GM18505 (cell line): ENCODE data around the gene NSUN6.

ENCODE experiments used
- ATAC-seq: cut with Tn5 transposase; IDR thresholded peaks from one replicate; pipeline ENCODE4 v1.9.1; 2021; ENCODE audit not compliant: unreplicated experiment
- POLR2A ChIP-seq: IDR thresholded peaks from 4 replicates; pipeline ENCODE4 v1.6.1; 2011; ENCODE audit warnings: borderline replicate concordance; ENCODE audit not compliant: insufficient read depth, insufficient read length; ENCODE audit errors: extremely low read depth

Gene NSUN6

GRCh38 chr10:18505456-18506118, 145.8 kb downstream of the NSUN6 start:
- no peak for ATAC-seq
- no peak for TF ChIP-seq POLR2A

DNA sequence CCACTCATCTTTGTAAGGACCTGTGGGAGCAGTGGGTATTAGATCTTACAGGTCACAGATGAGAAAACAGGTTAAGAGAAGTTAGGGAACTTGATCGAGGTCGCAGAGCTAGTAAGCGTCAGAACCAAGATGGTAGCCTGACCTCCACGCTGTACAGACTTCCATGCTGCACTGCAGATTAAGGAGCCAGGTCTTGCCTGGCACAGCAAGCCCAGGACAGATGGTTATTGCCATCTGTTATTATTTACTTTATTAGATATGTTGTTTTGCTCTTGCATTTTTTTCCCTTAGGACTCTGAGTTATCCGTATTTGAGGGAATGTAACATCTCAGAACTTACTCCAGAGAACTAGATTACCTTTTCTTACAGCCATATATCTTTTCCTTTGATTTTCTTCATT, 147.2 kb downstream of the NSUN6 start:
- no peak for TF ChIP-seq POLR2A
- no peak for ATAC-seq

GRCh38 chr10:18501629-18502028, 149.8 kb downstream of the NSUN6 start:
- ATAC-seq: no peak
- no peak for TF ChIP-seq POLR2A

DNA sequence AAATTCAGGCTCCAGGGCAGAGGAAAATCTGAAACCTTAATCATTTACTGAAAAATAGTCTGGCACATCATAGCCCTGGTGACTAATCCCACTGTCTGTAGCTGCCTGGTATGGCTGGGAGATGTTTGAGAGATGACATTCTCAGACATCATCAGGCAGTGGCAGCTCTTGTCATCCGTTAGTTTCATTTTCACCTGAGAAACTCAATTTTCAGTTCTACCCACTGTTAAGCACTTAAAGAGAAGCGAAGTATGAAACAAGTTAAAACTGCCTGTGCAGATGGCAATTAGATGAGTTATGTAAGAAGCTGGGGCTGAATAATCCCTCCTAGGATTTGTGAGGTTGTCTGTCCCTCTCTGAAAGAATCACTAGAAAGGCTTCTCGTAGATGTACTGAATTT, 150.2 kb downstream of the NSUN6 start:
- ATAC-seq: peak; percentile 95
- no peak for TF ChIP-seq POLR2A

- TF ChIP-seq POLR2A: no peak
- no peak for ATAC-seq
Observed at GRCh38 chr10:18500576-18500975, 150.8 kb downstream of the NSUN6 start.

DNA sequence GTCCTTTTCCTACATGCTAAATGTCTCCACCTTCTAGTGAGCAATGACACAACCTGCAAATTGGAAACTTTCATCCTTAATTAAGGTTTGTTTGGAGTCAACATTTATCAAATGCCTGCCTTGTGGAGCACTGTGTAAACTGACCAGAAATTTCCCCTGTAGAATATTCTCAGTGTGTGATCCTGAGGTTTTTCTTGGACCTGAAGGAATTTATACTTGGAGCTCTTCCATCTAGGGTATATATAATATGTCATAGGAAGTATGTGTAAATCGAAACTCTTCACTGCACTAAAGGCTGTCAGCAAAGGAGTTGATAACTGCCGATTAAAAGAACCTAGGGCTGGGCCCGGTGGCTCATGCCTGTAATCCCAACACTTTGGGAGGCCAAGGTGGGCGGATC, 152.4 kb downstream of the NSUN6 start:
- no peak for TF ChIP-seq POLR2A
- no peak for ATAC-seq

DNA sequence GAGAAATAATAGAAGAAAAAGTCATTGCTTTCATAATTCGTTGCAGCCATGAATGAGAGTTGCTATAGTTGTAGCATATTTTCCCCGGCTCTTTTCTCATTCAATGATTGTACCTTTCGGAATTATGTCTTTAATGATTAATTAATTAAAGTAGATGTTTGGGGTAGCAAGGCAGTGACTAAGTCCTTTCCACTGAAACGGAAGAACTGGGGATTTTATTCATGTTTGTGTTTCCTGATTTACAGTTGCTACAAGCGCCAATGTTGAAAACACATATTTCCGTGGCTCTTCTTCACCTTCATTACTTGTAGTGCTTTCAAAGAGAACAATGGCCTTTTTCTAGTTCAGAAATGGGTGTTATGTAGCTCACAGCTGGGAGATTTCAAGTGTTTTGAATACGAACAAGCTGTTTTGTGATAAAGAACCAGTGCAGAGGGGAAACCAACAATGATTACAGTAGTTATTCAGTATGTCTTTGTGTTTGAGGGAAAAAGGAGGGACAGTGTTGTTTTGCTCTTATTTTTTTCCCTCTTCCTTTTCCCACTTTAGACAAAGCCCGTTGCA, 153.5 kb downstream of the NSUN6 start:
- ATAC-seq: no peak
- no peak for TF ChIP-seq POLR2A
